Measurements from ENCODE around the gene MFNG. TPM values are rescaled to one million over a fixed set of nuclear protein-coding genes. Genes with fewer than 3 reads are reported as not detected.
A peak's percentile ranks its signal among the peaks of the same experiment; 100 is the strongest.

The MFNG gene
- total RNA-seq, 1 experiment from 2014 or later, result 4.5 TPM

- DNase-seq (ENCODE audit: low read depth, low spot score), result no peak
- ChIA-PET RAD21 (ENCODE audit: low non-redundant PET in 1 of 2, low total read pairs in 2 of 2, uncharacterized antibody in 2 of 2, unreplicated experiment in 2 of 2) (no interaction called here), POLR2A (no interaction called here), CTCF (no interaction called here)
- BruUV-seq (replicated peaks), result no TSS peak
- no peaks in the 10 kb centered on the region for H3K27me3 ChIP-seq (ENCODE audit: insufficient read depth, low read length)
- no peak overlapping the region for H3K9ac ChIP-seq (ENCODE audit: low read length)
- no peaks in the 10 kb centered on the region for H4K20me1 ChIP-seq (ENCODE audit: insufficient read depth)
- intact Hi-C loops (cut with micrococcal nuclease), result no loop called here
- TF ChIP-seq, protein P1, sequence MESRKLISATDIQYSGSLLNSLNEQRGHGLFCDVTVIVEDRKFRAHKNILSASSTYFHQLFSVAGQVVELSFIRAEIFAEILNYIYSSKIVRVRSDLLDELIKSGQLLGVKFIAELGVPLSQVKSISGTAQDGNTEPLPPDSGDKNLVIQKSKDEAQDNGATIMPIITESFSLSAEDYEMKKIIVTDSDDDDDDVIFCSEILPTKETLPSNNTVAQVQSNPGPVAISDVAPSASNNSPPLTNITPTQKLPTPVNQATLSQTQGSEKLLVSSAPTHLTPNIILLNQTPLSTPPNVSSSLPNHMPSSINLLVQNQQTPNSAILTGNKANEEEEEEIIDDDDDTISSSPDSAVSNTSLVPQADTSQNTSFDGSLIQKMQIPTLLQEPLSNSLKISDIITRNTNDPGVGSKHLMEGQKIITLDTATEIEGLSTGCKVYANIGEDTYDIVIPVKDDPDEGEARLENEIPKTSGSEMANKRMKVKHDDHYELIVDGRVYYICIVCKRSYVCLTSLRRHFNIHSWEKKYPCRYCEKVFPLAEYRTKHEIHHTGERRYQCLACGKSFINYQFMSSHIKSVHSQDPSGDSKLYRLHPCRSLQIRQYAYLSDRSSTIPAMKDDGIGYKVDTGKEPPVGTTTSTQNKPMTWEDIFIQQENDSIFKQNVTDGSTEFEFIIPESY (IDR thresholded peaks at IDR 0.05; ENCODE audit: extremely low read depth, insufficient replicate concordance, low read length), result no peak
- H2AFZ ChIP-seq (ENCODE audit: low read depth, low read length, poor library complexity, severe bottlenecking), result no peak overlapping the region
- no peaks in the 10 kb centered on the region for H3K9me3 ChIP-seq (ENCODE audit: control insufficient read depth in 1 of 2, insufficient read depth in 1 of 2, low read depth in 1 of 2, low read length in 2 of 2)
- ATAC-seq, result no peak
- peaks cover 12 to 49% of the 10 kb centered on the region in 2 experiments for H3K36me3 ChIP-seq (ENCODE audit: control insufficient read depth in 1 of 2, insufficient read depth in 2 of 2, low read length in 2 of 2)
- H3K4me1 ChIP-seq (ENCODE audit: control insufficient read depth in 1 of 2, insufficient read depth in 2 of 2, low read length in 2 of 2), result peaks cover 35 to 58% of the 10 kb centered on the region in 2 experiments
- H3K27ac ChIP-seq (ENCODE audit: low read depth, low read length), result no peak overlapping the region; the same call in 1 of the 2 replicates
- no peaks in the 10 kb centered on the region for H3K9me2 ChIP-seq (ENCODE audit: insufficient read depth)
- H3K79me2 ChIP-seq (ENCODE audit: insufficient read depth, low read length), result no peaks in the 10 kb centered on the region
- 0 out of 2 replicates have a peak overlapping the region, but pooled peaks have one; percentile 14 for H3K4me2 ChIP-seq (ENCODE audit: low read length)
- no peak overlapping the region for H3K4me3 ChIP-seq (replicated peaks in 1 of 2; ENCODE audit: low read depth in 1 of 2, low read length in 2 of 2)
Measured at GRCh38 chr22:37503850-37504249, 17.7 kb upstream of the MFNG start.

DNA sequence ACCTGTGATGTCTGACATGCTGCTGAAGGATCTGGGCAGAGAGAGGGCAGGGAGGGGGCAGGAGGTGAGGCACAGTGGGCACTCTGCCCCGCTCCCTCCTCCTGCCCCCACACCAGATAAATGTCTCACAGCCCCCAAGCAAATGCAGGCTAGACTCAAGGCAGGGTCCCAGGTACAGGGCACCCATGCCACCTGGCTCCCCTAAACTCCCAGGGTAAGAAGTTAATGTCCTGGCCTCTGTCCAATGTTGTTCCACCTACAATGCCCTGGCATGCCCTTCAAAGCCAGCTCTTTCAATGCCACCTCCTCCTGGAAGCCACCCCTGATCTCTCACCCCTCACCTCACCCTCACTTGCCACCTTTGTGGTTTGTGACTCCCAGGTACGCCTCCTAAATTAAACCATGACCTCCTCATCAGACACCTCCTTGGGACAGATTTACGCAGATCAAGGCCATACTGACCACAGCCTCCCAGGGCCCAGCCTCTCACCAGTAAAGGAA is 17.0 kb upstream of the MFNG start:
- CTCF ChIA-PET, result no interaction called here
- H3K79me2 ChIP-seq (ENCODE audit: insufficient read depth, low read length), result no peaks in the 10 kb centered on the region
- POLR2A ChIA-PET, result no interaction called here

More for the DNA sequence above, 17.0 kb upstream of the MFNG start:
- Histone ChIP-seq H3K27ac (ENCODE audit: low read depth, low read length) (peak overlapping the region; percentile 50; the same call in 1 of the 2 replicates), H3K9me2 (ENCODE audit: insufficient read depth) (no peaks in the 10 kb centered on the region), H3K4me3 (replicated peaks in 1 of 2; ENCODE audit: low read depth in 1 of 2, low read length in 2 of 2) (no peak overlapping the region), H2AFZ (ENCODE audit: low read depth, low read length, poor library complexity, severe bottlenecking) (no peak overlapping the region), H3K9ac (ENCODE audit: low read length) (no peak overlapping the region), H3K4me1 (ENCODE audit: control insufficient read depth in 1 of 2, insufficient read depth in 2 of 2, low read length in 2 of 2) (peaks cover 41 to 62% of the 10 kb centered on the region in 2 experiments), H4K20me1 (ENCODE audit: insufficient read depth) (no peaks in the 10 kb centered on the region), H3K27me3 (ENCODE audit: insufficient read depth, low read length) (no peaks in the 10 kb centered on the region), H3K36me3 (ENCODE audit: control insufficient read depth in 1 of 2, insufficient read depth in 2 of 2, low read length in 2 of 2) (peaks cover 12 to 47% of the 10 kb centered on the region in 2 experiments), H3K9me3 (ENCODE audit: control insufficient read depth in 1 of 2, insufficient read depth in 1 of 2, low read depth in 1 of 2, low read length in 2 of 2) (no peaks in the 10 kb centered on the region), H3K4me2 (ENCODE audit: low read length) (peak overlapping the region; percentile 55)
- no TSS peak for BruUV-seq (replicated peaks)
- ATAC-seq, result no peak
- DNase-seq (ENCODE audit: low read depth, low spot score), result no peak
- RAD21 ChIA-PET (ENCODE audit: low non-redundant PET in 1 of 2, low total read pairs in 2 of 2, uncharacterized antibody in 2 of 2, unreplicated experiment in 2 of 2), result no interaction called here
- TF ChIP-seq SIN3A (IDR thresholded peaks at IDR 0.05; ENCODE audit: low read depth) (no peak), EZH2phosphoT487 (IDR thresholded peaks at IDR 0.05; ENCODE audit: borderline replicate concordance) (no peak), CEBPB (IDR thresholded peaks at IDR 0.05; ENCODE audit: low read depth) (no peak), POLR2AphosphoS5 (IDR thresholded peaks at IDR 0.05; ENCODE audit: low read depth, low read length) (no peak), TCF7L2 (IDR thresholded peaks at IDR 0.05; ENCODE audit: borderline replicate concordance, extremely low read depth, insufficient read depth, insufficient read length) (no peak), CBX3 (IDR thresholded peaks at IDR 0.05; ENCODE audit: low read depth) (no peak), POLR2A (IDR thresholded peaks at IDR 0.05; ENCODE audit: borderline replicate concordance, extremely low read depth, insufficient read depth, insufficient read length) (no peak), MAX (IDR thresholded peaks at IDR 0.05) (no peak), ATF3 (IDR thresholded peaks at IDR 0.05) (no peak), YY1 (IDR thresholded peaks at IDR 0.05; ENCODE audit: extremely low read depth, insufficient replicate concordance, low read depth, low read length) (no peak), EGR1 (IDR thresholded peaks at IDR 0.05; ENCODE audit: low read depth) (no peak)
- intact Hi-C loops (cut with micrococcal nuclease), result no loop called here

Measured in HCT116 (cell line).